Loucy (cell line): ENCODE results near the gene KIRREL3.

ENCODE experiments used
- CTCF ChIP-seq: fragments of 200-600 bp; sonication (generic); conservative IDR thresholded peaks from 2 replicates; pipeline ENCODE4 v1.5.1; 2014; ENCODE audit warnings: mild to moderate bottlenecking, antibody characterized with exemption, low read length
- EZH2phosphoT487 ChIP-seq: fragments of 200-600 bp; IDR thresholded peaks from 2 replicates; pipeline ENCODE4 v1.6.1; 2018; ENCODE audit warnings: antibody characterized with exemption, mild to moderate bottlenecking, moderate library complexity, borderline replicate concordance

DNA sequence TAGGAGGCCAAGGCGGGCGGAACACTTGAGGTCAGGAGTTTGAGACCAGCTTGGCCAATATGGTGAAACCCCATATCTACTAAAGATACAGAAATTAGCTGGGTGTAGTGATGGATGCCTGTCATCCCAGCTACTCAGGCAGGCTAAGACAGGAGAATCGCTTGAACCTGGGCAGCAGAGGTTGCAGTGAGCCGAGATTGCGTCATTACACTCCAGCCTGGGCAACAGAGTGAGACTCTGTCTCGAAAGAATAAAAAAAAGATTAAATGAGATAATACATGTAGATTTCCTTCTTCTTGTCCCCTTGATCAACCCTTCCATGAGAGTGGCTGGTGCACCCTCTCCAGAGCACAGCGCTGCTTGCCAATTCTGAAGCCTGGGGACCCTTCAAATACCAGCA is 538.1 kb downstream of the KIRREL3 start:
- TF ChIP-seq CTCF (no peak), EZH2phosphoT487 (no peak)
